ENCODE measurements around the gene RPP21.

RPP21 gene

DNA sequence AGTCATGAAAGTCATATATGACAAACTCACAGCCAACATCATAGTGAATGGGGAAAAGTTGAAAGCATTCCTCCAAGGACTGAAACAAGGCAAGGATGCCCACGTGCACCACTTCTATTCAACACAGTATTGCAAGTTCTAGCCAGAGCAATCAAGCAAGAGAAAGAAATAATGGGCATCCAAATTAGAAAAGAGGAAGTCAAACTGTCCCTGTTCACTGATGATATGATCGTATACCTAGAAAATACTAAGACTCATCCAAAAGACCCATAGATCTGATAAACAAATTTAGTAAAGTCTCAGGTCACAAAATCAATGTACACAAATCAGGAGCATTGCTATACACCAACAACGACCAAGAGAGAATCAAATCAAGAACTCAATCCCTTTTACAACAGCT, 41.2 kb downstream of the RPP21 start:
- DNase-seq = no peak

DNA sequence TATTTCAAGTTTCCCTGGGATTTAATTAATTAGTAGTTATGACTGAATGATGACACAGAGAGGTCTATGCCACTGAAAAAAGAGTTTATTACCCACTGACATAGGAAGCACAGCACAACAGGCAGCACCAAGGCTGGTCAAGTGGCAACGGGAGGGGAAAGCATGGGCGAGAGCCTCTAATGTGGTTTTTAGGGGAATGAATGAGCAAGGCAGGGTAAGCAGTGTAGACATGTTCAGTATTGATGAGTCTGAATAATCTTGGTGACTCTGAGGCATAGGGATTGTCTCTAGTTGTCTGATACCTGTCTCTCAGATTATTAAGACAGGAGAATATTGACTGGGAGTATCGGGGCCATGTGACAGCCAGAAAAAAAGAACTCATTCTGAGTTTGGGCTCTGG, 46.3 kb downstream of the RPP21 start:
- no peak for DNase-seq

DNA sequence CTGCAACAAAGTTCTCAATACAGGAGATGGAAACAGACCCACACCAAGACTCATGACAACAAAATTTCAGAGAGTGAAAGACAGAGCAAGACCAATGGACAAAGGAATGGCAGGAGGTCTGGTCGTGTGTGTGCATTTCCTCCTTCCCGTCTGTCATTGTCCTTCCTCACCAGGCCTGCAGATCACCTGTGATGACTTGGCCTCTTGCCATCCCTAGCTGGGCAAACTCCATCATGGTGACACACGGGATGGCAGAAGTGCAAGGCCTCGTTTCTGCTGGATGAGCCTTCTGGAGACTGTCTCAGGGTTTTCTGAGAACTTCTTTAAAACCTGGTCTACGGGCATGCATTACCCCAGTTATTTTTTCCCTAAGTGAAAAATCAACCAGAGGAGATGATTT, 49.2 kb downstream of the RPP21 start:
- DNase-seq = no peak

Data from DMS79 (cell line).